SW 1271 (cell line): ENCODE measurements around the gene IGF2R.

Experiments
- DNase-seq, 2 experiments: peaks; one replicate each; lab custom pipeline; 2025; lab: John Stamatoyannopoulos, UW

IGF2R gene

DNA sequence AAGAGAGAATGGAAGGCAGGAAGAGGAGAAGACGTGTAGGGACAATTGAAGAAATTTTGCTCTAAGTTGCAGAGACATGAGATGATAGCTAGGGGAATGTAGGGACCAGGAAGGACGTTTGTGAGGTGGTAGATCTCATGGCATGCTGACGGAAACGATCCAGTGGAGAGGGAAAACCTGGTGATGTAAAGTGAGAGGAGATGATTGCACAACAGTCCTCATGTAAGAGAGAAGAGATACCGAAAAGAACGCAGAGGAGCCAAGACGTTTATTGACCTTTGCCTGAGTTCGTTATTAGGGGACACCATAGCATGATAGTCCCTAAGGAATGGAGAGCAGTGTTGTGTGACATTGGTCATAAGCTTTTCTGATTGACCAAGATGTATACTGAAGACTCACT, 55.3 kb downstream of the IGF2R start:
- no peak for DNase-seq

DNA sequence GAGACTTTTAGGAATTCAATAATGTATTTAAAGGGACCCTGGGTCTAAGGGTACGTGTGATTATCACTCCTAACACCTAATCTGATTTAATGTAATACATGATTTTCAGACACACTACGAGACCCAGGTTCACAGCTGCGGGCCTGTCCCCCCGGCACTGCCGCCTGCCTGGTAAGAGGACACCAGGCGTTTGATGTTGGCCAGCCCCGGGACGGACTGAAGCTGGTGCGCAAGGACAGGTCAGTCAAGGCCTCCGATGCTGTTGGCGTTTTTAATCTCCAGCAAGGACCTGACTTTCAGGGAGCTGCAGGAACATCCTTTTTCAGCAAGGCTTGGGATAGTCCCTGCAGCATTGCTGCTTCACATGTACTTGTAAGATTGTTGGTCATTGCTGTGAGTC, 58.2 kb downstream of the IGF2R start:
- DNase-seq: no peak

DNA sequence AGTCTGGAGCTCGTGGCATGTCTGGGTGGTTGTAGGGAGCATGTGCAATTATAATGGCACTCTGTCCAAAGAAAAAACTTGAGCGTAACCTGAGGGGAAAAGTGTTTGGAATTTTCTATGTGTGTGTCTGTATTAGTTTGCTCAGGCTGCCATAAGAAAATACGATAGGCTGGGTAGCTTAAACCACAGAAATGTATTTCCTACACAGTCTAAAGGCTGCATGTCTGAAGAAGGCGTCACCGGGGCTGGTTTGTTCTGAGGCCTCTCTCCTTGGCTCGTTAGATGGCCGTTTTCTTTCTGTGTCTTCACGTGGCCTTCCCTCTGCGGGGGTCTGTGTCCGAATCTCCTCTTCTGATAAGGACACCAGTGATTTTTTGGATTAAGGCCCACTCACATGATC, 59.0 kb downstream of the IGF2R start:
- DNase-seq: no peak

DNA sequence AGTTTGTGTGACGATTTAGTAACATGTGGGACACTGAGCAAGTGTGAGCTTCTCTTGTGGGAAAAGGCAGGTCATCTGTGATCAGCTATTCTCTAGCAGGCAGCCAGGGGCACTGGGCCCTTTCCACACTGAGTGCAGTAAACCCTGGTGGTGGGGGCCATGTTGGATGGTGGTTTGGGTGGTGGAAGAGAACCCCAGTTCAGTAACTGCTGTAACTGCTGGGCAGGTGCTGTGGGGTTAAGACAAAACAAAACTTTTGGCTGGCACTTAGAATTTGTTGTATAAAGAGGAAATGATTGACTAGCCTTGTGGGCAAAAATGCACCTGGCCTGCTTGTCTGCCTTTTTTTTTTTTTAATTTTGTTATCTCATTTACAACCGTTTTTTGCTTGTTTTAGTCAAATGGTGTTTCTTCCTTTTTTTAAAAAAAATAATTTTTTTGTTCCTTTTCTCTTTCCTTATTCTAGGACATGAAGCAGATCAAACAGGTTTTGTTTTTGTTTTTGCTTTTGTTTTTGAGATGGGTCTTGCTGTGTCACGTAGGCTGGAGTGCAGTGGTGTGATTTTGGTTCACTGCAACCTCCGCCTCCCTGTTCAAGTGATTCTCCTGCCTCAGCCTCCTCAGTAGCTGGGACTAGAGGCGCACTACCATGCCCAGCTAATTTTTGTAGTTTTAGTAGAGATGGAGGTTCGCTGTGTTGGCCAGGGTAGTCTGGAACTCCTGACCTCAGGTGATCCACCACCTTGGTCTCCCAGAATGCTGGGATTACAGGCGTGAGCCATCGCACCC, 59.8 kb downstream of the IGF2R start:
- DNase-seq: no peak

DNA sequence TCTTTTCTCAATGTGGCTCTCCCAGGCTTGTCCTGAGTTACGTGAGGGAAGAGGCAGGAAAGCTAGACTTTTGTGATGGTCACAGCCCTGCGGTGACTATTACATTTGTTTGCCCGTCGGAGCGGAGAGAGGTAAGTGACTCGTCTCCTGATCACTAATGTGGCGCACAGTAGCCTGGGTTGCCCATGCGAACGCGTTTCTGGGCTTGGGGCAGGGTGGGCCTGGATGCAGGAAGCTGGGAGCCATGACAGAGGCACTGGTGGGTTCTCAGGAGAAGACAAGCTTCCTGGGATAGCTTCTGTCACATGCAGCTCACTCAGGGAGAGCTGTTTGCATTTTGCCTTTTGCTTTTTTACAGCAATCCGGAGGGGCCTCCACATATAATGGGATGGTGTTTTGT, 60.6 kb downstream of the IGF2R start:
- DNase-seq: no peak

DNA sequence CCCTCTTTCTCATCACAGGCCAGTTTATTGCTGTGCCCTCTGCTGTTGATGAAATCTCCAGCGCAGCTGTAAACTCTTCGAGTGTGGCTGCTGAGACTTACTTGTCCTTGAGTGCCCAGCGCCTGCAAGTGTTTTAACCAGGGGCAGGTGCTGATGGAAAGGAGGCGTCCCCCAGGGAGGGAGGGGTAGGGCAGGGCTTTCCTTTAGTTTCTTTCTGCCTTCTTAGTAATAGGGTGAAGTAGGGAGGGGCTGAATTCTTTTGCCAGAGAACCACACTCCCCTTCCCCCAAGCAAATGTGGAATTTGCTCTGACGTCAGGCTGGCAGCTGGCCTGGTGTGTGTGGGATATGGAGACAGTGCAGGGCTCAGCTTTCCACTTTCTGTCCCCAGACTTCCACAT, 61.2 kb downstream of the IGF2R start:
- DNase-seq: no peak

DNA sequence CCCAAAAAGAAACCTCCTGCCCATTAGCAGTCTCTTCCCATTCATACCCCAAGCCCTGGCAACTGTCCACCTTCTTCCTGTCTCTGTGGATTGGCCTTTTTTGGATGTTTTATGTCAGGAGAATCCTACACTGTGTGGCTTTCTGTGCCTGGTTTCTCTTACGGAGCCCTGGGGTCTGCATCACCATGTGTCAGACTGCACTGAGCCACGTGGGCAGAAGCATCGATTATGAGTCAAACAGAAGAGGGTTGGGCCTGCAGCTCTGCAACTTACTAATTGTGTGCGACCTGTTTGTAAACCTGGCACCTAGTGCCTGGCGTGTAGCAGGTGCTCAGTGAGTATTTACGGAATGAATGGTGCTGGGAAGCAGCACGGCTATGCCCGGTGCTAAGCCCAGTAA, 62.6 kb downstream of the IGF2R start:
- DNase-seq: no peak

DNA sequence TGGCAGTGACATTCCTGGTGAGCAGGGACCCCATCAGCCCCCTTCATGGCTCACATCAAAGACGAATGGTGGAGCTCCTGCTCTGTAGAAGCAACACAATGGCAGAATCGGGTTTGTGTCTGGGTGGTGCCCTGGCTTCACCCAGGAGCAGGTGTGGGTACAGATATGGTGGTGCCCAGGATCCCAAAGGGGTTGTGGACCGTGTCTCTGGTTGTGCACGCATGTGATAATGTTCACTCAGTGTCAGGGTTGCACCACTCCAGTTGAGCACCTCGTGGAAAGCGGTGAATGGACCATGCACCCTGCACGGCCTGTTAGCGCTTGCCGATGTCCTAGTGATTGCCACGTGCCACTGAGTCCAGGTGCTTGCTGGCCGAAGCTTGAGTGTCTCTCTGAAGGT, 63.0 kb downstream of the IGF2R start:
- no peak for DNase-seq

DNA sequence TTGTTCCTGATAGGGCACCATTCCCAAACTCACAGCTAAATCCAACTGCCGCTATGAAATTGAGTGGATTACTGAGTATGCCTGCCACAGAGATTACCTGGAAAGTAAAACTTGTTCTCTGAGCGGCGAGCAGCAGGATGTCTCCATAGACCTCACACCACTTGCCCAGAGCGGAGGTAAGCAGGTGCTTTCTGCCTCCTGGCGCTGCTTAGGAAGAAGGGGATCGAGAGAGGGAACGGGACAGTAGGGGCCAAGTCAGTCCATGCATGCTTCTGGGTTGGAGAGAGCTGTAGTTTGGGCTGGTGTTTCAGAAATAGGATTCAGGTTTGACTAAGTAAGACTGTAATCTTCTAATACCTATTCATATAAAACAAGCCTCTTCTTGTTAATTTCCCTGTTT, 63.7 kb downstream of the IGF2R start:
- no peak for DNase-seq

DNA sequence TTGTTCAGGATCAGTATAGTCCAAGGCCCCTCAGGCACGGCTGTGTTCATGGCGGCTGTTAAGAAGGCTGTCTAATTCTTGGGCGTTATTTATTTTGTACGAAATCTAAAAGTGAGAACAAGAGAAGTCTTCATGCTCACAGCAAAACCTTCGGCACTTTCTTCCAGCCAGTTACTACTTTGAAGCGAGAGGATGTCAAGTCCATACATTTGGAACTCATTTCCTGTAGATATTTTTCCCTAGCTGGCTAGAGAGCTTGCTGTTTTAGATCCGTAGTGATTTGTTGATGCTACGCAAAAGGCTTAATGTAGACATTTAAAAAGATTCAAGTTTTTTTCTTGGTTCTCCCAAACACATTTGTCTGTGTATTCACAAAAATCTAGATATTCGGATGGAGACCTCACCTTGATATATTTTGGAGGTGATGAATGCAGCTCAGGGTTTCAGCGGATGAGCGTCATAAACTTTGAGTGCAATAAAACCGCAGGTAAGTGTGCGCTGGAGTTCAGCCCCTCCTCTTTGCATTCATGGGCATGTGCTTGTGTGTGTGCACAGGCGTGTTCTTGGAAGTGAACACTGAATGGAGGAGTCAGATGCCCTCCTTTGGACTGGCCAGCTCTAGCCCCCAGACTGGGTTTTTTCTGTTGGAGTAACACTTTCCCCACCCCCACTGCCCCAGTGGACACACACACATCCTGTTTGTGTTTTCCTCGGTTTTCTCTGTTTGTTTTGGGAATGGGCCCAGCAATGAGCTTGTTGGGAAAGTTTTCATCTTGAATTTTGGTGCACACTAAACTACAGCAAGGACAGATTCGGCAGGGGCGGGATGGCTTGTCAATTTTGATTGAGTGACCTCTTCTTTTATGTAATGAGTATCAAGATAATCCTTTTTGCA, 65.4 kb downstream of the IGF2R start:
- DNase-seq: no peak

DNA sequence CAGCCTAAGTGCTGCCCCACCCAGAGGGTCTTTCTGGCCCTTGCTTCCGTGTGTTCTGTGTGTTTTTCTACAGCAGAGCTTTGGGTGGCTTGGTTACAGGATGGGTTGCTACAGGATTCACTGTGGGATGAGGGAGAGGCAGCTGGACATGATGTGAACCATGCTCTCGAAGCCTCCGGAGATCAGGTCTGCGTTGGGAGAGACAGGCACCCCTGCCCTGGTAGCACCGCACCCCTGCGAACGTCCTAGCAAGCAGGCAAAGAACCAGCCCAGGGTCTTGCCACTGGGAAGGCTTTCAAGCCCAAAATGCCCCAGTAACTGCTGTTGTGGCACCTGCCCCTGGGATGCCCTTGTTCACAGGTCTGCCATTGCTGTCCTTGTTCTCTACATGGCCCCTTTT, 66.4 kb downstream of the IGF2R start:
- no peak for DNase-seq

DNA sequence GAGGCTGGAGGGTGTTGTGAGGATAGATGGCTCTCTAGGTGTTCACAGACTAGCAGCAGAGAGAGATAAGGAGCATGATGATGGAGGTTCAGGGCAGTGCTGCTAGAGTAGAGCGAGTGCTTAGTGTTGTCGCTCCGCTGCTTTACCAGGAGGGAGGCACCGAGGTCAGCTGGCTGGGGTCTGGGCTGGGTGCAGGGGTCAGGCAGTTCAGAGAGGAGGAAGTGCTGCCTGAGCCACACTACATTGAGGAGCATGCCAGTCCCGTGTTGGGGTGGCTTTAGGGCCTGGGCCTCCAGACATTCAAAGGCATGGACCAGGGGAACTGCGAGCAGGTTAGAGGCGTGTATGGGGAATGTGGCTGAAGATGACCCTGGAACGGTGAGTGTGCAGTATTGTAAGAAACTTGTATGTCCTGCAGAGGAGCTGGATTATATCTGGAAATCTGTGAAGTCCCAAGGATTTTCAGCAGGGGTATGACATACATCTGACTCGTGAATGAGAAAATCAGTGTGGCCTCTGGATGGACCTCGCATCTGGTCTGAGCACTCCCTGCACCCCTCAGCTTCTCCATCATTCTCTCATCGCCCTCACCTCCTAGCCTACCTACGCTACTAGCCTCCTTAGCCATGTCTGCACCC, 66.9 kb downstream of the IGF2R start:
- DNase-seq: no peak

DNA sequence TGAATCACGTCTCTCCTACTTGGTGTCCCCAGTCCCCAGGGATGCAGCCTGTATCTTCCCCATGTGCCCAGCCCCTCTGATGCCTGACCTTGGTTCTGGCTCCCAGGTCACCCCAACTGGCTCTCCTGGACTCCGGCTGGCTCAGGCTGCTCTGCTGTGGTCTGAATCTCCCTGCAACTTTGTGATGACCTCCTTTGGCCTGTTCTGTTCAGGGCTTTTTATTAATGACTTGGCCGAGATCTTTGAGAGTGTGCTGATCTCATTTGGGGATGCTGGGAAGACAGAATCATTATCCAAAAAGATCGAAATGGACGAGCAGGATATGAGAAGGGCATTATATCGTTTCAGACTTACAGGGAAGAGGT, 67.4 kb downstream of the IGF2R start:
- DNase-seq: no peak

DNA sequence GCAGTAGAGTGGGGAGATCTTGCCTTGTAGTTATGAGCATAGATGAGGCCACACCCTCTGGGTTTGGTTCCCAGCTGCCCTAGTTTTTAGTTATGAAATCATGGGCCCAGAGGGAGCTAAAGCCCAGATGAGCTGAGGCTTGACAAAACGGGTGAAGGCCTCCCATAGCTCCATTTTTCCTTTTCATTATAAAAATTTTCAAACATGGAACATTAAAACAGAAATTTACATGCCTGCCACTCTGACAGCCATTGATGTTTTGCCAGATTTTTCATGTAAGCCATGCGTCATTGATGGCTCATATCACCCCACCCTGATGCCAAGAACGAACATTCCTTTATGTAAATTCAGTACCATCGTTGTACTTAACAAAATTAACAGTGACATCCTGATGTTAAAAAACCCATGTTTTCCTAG, 67.9 kb downstream of the IGF2R start:
- no peak for DNase-seq

DNA sequence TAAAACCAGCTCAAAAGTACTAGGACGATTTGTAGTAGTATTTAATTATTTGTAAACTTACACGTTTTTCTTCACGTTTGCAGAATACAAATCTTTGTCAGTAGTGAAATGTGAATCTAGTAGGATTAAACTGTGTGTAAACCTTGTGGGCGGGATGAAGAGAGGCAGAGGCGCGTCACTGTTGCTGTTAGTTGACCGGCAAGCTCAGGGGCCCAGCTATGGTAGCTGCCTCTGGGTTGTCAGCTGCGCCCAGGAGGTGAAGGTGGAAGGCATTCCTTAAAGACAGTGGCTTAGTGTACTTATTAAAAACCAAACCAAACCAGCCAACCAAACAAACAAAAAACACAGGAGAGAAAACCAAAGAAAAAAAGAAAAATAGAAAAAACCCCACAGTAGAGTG, 69.6 kb downstream of the IGF2R start:
- no peak for DNase-seq

DNA sequence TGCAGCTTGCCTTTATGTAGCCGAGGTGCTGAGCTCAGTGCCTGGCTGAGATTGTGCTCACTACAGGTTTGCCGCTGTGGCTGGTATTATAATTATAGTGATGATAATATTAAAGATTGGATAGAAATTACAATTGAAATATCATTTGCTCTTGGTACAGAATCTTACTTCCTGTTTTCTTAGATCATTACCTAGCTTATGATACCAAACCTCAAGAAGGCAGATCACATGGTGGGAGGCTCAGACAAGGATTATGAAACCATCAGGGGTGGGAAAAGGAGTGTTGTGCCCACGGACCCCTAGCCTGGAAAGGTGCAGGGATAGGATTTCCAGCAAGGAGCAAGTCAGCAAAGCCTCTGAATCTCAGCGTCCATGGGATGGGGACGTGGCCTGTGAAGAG, 70.6 kb downstream of the IGF2R start:
- DNase-seq: no peak

DNA sequence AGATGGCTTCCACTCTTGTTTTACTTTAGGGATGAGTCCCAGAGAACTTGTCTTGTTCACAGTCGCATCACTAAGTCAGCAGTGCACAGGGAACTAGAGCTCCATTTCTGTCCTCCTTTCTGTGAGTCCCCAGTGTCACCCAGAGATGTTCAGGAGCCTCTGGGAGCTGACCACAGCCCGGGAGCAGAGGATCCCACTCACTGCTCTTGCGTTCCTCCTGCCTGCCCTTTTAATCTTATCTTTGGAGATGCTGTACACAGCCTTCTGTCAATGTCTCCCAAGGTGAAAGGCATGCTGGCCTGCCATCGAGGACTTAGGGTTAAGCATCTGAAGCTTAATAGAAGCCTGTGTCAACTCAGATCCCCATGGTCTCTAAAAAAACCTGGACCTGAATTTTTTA, 71.2 kb downstream of the IGF2R start:
- DNase-seq: no peak

DNA sequence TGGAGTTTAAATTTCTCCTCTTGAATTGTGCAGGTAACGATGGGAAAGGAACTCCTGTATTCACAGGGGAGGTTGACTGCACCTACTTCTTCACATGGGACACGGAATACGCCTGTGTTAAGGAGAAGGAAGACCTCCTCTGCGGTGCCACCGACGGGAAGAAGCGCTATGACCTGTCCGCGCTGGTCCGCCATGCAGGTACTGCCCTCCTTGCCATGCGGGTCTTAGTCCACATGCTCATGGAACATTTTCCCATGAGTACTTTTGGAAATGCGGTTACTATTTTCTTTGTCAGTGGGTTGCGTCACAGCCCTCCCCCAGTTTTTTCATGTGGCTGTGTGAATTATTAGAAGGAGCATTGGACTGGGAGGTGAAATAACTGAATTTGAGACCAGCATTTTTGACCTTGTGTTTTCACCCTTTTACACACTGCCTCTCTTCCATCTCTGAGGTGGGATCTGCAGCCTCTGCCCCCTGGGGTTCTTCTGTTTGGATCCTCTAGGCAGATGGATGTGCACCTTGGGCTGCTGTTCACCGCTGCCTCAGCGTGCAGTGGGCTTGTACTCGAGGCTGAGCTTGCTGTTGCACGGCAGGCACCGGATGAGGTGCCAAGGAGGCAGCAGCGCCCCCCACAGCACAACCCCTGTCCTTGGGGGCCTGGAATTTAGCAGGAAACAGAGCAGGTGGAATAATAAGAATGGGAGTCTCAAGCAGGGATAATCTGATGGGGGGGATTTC, 71.8 kb downstream of the IGF2R start:
- no peak for DNase-seq

DNA sequence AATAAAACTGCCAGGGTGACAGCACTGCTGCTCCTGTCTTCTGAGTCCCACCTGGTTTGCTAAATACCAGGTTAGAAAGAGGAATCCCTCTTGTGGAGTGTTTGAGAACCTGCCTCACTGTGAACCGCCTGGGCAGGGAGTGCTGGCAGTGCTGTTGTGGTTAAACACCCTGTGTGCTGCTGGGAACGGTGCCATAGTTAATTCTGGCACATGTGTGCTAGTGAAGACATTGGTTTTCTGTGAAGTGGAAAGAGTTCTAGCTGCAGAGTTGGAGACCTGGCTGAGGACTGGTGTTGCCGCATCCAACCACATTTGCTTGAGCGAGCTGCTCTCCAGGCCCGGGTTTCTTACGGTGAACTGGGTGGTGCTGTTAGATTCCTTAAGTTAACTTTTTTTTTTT, 72.7 kb downstream of the IGF2R start:
- no peak for DNase-seq

DNA sequence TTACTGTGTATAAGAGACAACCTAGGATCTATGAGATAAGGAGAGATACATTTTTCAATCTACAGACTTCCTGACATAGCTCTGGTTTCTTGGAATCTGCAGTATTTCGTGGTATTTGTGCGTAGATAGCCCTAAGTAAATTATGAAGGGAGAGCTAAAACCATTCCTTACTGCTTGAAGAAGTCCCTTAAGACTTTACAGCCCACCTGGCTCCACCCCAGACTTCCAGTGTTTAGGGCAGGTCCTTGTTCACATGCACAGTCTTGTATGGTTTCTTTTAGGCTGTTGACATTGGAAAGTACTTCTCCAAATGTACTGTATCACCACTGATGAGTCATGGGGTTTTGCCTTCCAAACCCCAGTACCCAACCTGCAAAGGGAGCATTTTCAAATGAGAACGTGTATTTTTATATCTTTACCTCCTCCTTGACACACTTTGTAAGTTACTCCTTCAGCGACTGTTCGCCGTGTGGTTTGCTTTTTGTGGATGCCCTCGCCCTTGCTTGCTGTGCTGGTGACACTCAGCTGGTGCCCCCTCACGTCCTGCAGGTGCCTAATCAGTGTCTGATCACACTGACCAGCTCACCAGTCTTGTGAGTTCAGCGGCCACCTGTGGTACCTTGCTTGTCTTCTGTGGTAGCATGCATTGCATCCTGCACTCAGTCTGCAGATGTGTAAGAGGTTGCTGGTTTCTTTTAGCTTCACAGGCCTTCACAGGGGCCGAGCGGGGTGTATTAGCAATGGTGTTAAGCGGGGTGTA, 73.3 kb downstream of the IGF2R start:
- no peak for DNase-seq

DNA sequence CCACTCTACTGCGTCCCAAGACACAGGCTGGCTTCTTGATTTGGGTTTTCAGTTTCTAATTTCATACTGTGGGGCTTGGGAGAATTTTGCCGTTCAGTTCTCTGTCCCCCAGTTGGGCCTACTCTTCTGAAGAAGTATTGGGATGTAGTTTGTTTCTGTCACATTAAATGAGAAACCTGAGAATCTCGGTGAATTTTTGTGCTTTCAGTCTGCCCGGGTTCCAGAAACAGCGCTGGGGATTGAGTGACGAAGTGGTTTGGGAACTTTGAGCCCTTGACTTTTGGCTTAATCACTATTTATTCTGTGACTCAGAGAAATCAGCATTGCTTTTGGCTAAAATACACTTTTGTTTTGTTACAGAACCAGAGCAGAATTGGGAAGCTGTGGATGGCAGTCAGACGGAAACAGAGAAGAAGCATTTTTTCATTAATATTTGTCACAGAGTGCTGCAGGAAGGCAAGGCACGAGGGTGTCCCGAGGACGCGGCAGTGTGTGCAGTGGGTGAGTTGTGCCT, 74.0 kb downstream of the IGF2R start:
- DNase-seq: no peak
